Neural progenitor cell (in vitro differentiated cells): ENCODE data around the gene CDK17. TPM values are rescaled to one million over a fixed set of nuclear protein-coding genes. Genes with fewer than 3 reads are reported as not detected.

Experiments
- DNase-seq: peaks from one replicate; pipeline ENCODE4 v3.0.0-alpha.2; 2016; ENCODE audit warnings: low spot score
- H2AFZ ChIP-seq: fragments of 200-600 bp; sonication (generic); replicated peaks from 2 replicates; pipeline ENCODE4 v1.6.1; 2016; ENCODE audit warnings: antibody characterized with exemption
- H3F3A ChIP-seq: fragments of 200-600 bp; sonication (generic); 2 replicates; pipeline ENCODE4 v1.6.1; 2016; ENCODE audit warnings: antibody characterized with exemption, low read depth
- H3K27ac ChIP-seq: fragments of 200-600 bp; sonication (generic); 2 replicates; pipeline ENCODE4 v1.5.1; 2016; ENCODE audit warnings: mild to moderate bottlenecking
- H3K27me3 ChIP-seq: fragments of 200-600 bp; sonication (generic); 2 replicates; pipeline ENCODE4 v1.6.1; 2016; ENCODE audit warnings: mild to moderate bottlenecking, moderate library complexity
- H3K36me3 ChIP-seq: fragments of 200-600 bp; sonication (generic); 2 replicates; pipeline ENCODE4 v1.5.1; 2016
- H3K4me1 ChIP-seq: fragments of 200-600 bp; sonication (generic); 2 replicates; pipeline ENCODE4 v1.6.1; 2016; ENCODE audit warnings: mixed run types
- H3K4me2 ChIP-seq: fragments of 200-600 bp; sonication (generic); 2 replicates; pipeline ENCODE4 v1.6.1; 2016
- H3K4me3 ChIP-seq: fragments of 200-600 bp; sonication (generic); 2 replicates; pipeline ENCODE4 v1.5.1; 2016
- H3K79me2 ChIP-seq: fragments of 200-600 bp; sonication (generic); 2 replicates; pipeline ENCODE4 v1.6.1; 2016; ENCODE audit warnings: low read depth
- H3K9ac ChIP-seq: fragments of 200-600 bp; sonication (generic); 2 replicates; pipeline ENCODE4 v1.6.1; 2016
- H3K9me3 ChIP-seq: fragments of 200-600 bp; sonication (generic); 2 replicates; pipeline ENCODE4 v1.5.1; 2016; ENCODE audit warnings: low read depth
- H4K20me1 ChIP-seq: fragments of 200-600 bp; sonication (generic); 2 replicates; pipeline ENCODE4 v1.6.1; 2016; ENCODE audit warnings: low read depth
- H3K27ac Mint-ChIP-seq: 3 replicates; pipeline ENCODE4 v1.8.0; 2021; ENCODE audit warnings: mixed read lengths
- H3K27me3 Mint-ChIP-seq: 2 replicates; pipeline ENCODE4 v1.8.0; 2022; ENCODE audit warnings: low read depth, mild to moderate bottlenecking, inconsistent platforms, moderate library complexity, mixed read lengths; ENCODE audit not compliant: insufficient read depth
- H3K36me3 Mint-ChIP-seq: 3 replicates; pipeline ENCODE4 v1.8.0; 2021; ENCODE audit warnings: mixed read lengths
- H3K4me1 Mint-ChIP-seq: 3 replicates; pipeline ENCODE4 v1.8.0; 2021; ENCODE audit warnings: mixed read lengths
- H3K4me3 Mint-ChIP-seq: 3 replicates; pipeline ENCODE4 v1.8.0; 2021; ENCODE audit warnings: mild to moderate bottlenecking, moderate library complexity, mixed read lengths
- H3K9me3 Mint-ChIP-seq: 3 replicates; pipeline ENCODE4 v1.8.0; 2020; ENCODE audit warnings: mixed read lengths
- CTCF ChIP-seq: fragments of 200-600 bp; sonication (generic); IDR thresholded peaks from 2 replicates; pipeline ENCODE4 v1.5.1; 2017; ENCODE audit warnings: antibody characterized with exemption, mild to moderate bottlenecking
- EZH2 ChIP-seq: fragments of 200-600 bp; sonication (generic); IDR thresholded peaks from 2 replicates; pipeline ENCODE4 v1.6.1; 2017; ENCODE audit warnings: antibody characterized with exemption, mild to moderate bottlenecking, moderate library complexity
- EZH2phosphoT487 ChIP-seq: fragments of 200-600 bp; sonication (generic); IDR thresholded peaks from 2 replicates; pipeline ENCODE4 v1.6.1; 2017; ENCODE audit warnings: antibody characterized with exemption
- total RNA-seq: library from RNA; depleted of rRNA; stranded (reverse); fragments of >200 nt; gene quantifications from 2 replicates; pipeline ENCODE4 v1.2.3, GENCODE V29; 2015; ENCODE audit warnings: low replicate concordance

Gene CDK17
- total RNA-seq, 1 donor from 2014 or later = 61.2 TPM

GRCh38 chr12:96364092-96364700, 36.0 kb downstream of the CDK17 start:
- H3K27ac ChIP-seq = no peak overlapping the region

GRCh38 chr12:96361074-96361473, 39.2 kb downstream of the CDK17 start:
- peaks cover 17% of the 10 kb centered on the region for H3K4me1 ChIP-seq
- Mint-ChIP-seq H3K36me3 (peaks cover 17% of the 10 kb centered on the region), H3K27ac (no peak overlapping the region), H3K4me3 (no peak overlapping the region), H3K9me3 (peaks cover 7% of the 10 kb centered on the region), H3K27me3 (no peaks in the 10 kb centered on the region), H3K4me1 (peaks cover 13% of the 10 kb centered on the region)
- H3K4me3 ChIP-seq = no peak overlapping the region
- TF ChIP-seq EZH2phosphoT487 (no peak), EZH2 (no peak), CTCF (no peak)
- no peaks in the 10 kb centered on the region for H3K27me3 ChIP-seq
- no peak overlapping the region for H3K9ac ChIP-seq
- peaks cover 11% of the 10 kb centered on the region for H4K20me1 ChIP-seq
- no peak overlapping the region for H2AFZ ChIP-seq
- H3K79me2 ChIP-seq = peaks cover 100% of the 10 kb centered on the region
- H3K9me3 ChIP-seq = no peaks in the 10 kb centered on the region
- H3K27ac ChIP-seq = peak overlapping the region; percentile 54
- H3K4me2 ChIP-seq = peak overlapping the region; percentile 42
- no peak for DNase-seq
- H3F3A ChIP-seq = no peaks in the 10 kb centered on the region
- H3K36me3 ChIP-seq = no peaks in the 10 kb centered on the region

More at GRCh38 chr12:96364092-96364700, 36.0 kb downstream of the CDK17 start:
- Histone ChIP-seq H3K9me3 (no peaks in the 10 kb centered on the region), H3K4me2 (no peak overlapping the region), H3K27me3 (no peaks in the 10 kb centered on the region), H3K36me3 (no peaks in the 10 kb centered on the region), H4K20me1 (peaks cover 10% of the 10 kb centered on the region), H3K4me3 (no peak overlapping the region), H3K9ac (no peak overlapping the region), H3K79me2 (peaks cover 100% of the 10 kb centered on the region), H3F3A (peaks cover 5% of the 10 kb centered on the region), H3K4me1 (peaks cover 26% of the 10 kb centered on the region), H2AFZ (no peak overlapping the region)
- peaks cover 2% of the 10 kb centered on the region for H3K27me3 Mint-ChIP-seq
- H3K4me1 Mint-ChIP-seq = peaks cover 26% of the 10 kb centered on the region
- no peak overlapping the region for H3K4me3 Mint-ChIP-seq
- DNase-seq = no peak
- H3K27ac Mint-ChIP-seq = no peak overlapping the region
- H3K36me3 Mint-ChIP-seq = peaks cover 17% of the 10 kb centered on the region
- H3K9me3 Mint-ChIP-seq = peaks cover 7% of the 10 kb centered on the region
- no peak for TF ChIP-seq EZH2
- TF ChIP-seq EZH2phosphoT487 = no peak
- no peak for TF ChIP-seq CTCF

GRCh38 chr12:96360550-96360949, 39.7 kb downstream of the CDK17 start:
- no peaks in the 10 kb centered on the region for H3K36me3 ChIP-seq
- Mint-ChIP-seq H3K9me3 (peaks cover 7% of the 10 kb centered on the region), H3K27ac (no peak overlapping the region), H3K4me3 (no peak overlapping the region), H3K4me1 (peaks cover 12% of the 10 kb centered on the region), H3K36me3 (peaks cover 17% of the 10 kb centered on the region), H3K27me3 (no peaks in the 10 kb centered on the region)
- no peaks in the 10 kb centered on the region for H3K27me3 ChIP-seq
- H3F3A ChIP-seq = no peaks in the 10 kb centered on the region
- H3K27ac ChIP-seq = peak overlapping the region; percentile 54
- no peak overlapping the region for H3K9ac ChIP-seq
- no peak for DNase-seq
- H3K4me1 ChIP-seq = peaks cover 17% of the 10 kb centered on the region
- H4K20me1 ChIP-seq = peaks cover 11% of the 10 kb centered on the region
- no peak overlapping the region for H2AFZ ChIP-seq
- no peak overlapping the region for H3K4me3 ChIP-seq
- TF ChIP-seq CTCF = no peak
- TF ChIP-seq EZH2phosphoT487 = no peak
- no peak for TF ChIP-seq EZH2
- H3K9me3 ChIP-seq = no peaks in the 10 kb centered on the region
- peak overlapping the region; percentile 42 for H3K4me2 ChIP-seq
- H3K79me2 ChIP-seq = peaks cover 100% of the 10 kb centered on the region
